OCI-M2 (cell line): Measurements from ENCODE around the gene TIPARP.

Experiments
- DNase-seq: peaks from one replicate; lab custom pipeline; 2025; ENCODE audit not compliant: unreplicated experiment; lab: John Stamatoyannopoulos, UW

The TIPARP gene, protein sequence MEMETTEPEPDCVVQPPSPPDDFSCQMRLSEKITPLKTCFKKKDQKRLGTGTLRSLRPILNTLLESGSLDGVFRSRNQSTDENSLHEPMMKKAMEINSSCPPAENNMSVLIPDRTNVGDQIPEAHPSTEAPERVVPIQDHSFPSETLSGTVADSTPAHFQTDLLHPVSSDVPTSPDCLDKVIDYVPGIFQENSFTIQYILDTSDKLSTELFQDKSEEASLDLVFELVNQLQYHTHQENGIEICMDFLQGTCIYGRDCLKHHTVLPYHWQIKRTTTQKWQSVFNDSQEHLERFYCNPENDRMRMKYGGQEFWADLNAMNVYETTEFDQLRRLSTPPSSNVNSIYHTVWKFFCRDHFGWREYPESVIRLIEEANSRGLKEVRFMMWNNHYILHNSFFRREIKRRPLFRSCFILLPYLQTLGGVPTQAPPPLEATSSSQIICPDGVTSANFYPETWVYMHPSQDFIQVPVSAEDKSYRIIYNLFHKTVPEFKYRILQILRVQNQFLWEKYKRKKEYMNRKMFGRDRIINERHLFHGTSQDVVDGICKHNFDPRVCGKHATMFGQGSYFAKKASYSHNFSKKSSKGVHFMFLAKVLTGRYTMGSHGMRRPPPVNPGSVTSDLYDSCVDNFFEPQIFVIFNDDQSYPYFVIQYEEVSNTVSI

DNA sequence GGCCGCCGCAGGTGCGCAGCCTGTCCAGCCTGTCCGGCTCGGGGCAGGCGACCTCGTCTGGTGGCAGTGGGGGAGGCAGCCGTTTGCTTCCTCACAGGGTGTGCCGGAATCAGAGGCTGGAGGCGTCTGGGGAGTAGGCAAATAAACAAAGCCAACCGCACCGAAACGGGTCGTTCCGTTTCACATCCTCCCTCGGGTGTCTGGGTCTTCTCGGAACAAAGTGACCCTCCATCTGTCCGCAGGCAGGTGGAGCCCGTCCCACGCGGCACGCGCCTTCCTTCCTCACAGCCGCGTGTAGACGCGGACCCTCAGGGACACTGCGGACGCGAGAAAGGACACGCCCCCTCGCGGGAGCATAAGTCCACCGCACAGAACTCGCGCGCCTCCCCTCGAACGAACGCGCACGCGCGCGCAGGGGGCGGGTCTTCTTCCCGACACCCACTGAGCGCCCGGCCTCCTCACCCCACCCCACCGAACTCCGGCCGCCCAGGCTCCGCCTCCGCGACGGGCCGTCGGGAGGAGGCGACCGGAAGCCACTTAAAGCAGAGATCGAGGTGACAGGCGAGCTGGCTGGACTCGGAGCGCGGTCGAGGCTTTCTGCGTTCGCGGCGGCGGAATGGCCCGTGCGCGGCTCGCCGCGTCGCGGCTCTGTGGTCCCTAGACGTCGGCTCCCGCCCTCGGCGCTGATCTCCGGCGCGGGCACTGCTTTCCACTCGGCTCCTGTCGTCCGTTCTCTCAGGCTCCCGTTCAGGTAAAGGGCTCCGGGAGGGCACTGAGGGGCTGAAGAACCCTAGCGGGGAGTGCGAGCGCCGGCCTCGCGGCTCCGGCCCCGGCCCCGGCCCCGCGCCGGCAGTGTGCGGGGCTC lies at the start of gene TIPARP:
Gene TIPARP, plus strand, starts transcription at position 545 of the 865 bp plus-strand sequence. CDS start 3,108 bp downstream, outside the sequence.
- peak; percentile 76 for DNase-seq

DNA sequence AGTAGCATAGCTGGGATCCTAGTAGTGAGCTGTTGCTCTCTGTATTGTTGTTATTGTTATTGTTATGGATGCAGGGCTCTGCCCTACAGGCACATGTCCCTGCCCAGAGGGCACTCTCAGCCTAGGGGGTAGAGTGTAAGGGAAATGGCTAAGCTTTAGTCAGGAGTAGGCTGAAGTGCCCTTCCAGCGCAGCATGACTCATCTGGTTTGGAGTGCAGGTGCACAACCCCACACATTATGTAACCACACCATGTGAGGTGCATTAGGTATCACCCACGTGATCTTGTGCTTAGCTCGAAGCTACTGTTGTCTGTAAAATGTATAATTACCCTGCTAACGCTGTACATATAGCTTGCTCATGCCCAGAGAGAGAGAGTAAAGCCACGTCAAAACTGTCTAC lies 48.3 kb upstream of the TIPARP start:
- no peak for DNase-seq

DNA sequence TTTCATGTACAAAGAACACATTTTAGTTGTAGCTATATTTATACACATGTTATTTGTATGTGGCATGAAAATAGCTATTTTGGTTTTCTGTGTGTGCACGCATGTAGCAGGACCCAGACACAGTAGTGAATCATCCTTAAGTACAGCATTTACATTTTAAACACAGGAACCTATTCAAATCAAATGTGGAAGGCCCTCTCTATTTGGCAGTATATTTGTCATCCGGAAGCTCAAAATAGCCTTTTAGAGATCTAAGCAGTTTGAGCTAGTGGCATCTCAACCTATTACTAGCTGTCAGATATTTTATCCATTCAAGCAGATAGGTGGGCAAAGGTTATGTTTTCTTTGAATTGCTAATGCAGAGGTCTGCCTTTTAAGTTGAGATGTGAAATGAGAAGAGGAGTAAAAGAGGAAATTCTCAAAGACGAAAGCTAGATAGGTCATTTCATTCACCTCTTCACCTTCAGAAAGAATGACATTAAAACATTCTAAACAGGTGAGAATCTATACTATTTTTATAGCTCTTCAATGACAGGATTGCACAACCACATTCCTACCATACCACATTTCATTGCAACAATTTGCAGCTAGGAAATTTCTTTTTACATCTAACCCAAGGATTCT lies 46.3 kb upstream of the TIPARP start:
- DNase-seq = no peak

DNA sequence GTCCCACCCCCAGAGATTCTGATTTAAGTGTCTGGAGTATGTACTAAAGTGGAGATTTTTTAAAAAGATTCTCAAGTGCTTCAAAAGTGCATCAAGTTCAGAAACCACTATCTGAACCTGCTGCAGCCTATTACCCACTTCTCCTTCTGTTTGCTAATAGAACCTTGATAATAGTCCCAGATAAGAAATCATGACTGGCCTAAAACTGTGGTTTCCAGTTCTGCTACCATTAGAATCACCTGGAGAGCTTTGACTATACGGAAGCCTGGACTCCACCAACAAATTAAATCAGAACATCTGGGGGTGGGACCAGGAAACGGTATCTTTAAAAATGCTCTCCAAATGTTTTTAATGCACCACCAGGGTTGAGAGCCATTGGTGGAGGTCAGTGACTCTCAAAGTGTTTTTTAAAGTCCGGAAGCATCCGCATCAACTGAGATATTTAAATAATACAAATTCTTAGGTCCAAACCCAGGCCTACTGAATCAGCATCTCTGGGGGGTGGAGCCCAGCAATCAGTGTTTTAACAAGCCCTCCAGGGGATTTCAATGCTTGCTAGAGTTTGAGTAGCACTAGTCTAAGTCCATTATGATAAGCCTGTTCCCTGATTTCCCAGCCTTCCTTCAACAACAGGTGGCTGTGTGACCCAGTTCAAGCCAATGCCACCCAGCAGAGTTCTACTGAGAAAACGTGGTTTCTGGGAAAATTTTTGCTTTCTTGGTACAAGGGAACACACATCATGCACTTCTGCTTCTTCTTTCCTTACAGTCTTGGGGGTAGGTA lies 45.4 kb upstream of the TIPARP start:
- DNase-seq = no peak

DNA sequence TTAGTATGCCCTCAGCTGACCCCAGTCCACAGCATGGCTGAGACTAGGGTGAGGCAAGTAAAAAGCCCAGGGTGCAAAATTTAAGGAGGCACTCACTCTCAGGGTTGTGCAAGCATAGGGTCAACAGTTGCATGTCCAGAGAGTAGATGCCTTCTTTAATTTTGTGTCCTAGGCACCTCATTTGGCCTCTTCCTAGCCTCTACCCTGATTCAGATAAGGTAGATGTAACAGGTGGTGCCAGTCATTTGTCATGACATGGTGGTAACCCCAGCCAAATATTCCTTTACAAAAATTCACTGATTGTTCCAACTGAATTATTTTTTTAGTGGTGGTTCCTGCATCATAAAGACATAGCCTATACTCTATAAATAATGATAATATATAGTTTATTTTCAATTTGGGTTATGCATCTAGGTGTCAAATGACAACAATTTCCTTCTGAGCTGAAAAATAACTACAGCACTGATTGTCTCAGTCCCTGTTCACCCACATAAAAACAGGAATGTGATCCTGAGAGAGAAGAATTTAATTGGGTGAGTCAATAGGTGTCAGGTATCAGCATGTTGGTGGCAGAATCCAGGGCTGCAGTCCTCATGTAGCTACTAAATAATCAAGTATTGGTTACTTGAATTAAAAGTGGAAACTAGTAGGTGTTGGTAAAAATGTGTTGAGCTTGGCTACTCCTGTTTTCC lies 44.2 kb upstream of the TIPARP start:
- no peak for DNase-seq

DNA sequence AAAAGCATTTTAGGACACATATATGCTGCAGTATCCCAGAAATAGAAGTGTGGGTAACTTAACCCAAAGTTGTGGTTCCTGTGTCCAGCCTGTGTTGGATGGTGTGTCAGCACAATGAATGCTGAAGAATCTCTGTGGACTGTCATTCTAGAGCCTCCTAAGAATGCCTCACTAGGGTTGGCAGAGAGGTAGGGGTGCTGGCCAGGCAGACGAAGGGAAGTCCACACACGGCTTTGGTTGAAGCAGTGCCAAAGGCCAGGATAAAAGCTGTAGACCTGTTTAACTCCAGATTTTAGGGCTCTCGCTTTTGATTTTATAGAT lies 43.7 kb upstream of the TIPARP start:
- DNase-seq = no peak

DNA sequence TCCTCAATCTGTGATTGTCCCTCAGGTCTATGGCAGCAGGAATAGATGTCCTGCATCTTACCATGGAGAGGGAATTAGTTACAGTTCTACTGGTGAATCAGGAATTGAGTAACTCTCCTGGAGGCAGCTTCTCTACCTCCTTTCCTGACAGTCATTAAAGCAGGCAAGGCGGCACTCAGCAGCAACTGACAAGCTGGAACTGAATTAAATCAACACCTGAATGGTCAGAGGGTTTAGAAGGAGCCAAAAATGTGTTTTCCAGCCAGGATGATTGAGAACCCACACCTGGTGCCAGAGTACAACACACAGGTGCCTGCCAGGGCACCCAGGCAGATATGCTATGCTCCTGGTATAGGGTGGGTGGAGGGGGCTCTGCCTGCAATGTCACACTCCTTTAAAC lies 43.1 kb upstream of the TIPARP start:
- DNase-seq = no peak

DNA sequence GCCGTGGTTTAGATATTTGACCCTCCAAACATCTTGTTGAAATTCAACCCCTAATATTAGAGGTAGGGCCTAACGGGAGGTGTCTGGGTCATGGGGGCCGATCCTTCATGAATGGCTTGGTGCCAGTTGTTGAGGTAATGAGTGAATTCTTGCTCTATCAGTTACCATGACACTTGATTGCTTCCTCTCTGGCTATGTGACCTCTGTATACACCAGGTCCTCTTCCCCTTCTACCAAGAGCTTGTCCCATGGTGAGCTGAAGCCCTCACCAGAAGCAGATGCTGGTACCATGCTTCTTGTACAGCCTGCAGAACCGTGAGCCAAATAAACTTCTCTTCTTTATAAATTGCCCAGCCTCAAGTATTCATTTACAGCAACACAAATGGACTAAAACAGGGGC lies 41.8 kb upstream of the TIPARP start:
- DNase-seq = no peak

DNA sequence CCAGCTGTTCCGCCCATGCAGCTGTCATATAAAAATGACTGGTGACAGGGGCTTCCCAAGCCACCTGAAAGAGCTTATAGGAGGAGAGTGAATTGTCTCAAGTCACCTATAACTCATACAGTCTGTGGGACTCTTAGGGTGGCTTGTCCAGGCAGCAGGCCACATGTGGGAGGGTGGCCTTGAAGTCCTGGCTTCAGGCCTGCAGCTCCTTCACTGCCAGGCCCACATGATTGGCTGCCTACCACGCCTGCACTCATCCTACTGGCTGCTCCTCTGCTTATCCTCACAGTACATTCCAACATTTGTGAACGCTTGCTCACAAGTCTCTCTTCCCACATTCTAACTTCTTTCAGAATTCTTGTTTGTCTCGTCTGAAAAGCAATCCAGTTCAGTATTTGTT lies 41.1 kb upstream of the TIPARP start:
- no peak for DNase-seq

DNA sequence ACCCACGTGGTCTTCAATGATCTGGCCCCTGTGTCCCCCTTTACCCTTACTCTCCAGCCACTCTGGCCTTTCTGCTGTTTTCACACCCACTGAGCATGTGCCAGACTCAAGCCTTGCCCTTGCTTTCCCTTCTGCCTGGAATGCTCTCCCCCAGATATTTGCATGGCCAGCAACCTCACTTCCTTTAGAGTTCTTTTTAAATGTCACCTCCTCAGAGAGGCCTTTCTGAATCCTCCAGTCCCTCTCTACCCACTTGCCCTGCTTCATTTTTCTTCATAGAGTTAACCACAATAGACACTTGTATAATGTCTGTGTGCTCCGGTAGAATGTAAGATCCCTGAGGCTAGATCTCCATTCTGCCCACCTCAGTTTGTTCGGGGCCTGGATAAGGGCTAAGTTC lies 39.4 kb upstream of the TIPARP start:
- DNase-seq = no peak

DNA sequence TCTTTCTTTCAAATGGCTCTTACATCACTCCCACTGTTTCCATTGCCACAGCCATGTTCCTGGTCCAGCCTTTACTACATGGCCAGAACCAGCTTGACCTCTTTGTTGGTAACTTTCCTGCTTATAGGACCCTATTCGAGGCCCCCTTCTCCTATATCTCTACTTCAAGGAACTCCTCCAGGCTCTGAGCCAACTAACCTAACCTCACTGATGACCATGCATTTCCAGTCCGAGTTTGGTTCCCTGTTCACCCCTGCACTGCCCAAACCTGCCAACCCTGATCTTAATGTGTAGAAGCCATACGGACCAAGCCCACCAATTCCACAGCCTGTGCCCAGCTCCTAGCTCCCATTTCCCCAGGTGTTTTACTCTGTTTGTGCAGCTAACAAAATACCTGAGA lies 38.4 kb upstream of the TIPARP start:
- DNase-seq = no peak

DNA sequence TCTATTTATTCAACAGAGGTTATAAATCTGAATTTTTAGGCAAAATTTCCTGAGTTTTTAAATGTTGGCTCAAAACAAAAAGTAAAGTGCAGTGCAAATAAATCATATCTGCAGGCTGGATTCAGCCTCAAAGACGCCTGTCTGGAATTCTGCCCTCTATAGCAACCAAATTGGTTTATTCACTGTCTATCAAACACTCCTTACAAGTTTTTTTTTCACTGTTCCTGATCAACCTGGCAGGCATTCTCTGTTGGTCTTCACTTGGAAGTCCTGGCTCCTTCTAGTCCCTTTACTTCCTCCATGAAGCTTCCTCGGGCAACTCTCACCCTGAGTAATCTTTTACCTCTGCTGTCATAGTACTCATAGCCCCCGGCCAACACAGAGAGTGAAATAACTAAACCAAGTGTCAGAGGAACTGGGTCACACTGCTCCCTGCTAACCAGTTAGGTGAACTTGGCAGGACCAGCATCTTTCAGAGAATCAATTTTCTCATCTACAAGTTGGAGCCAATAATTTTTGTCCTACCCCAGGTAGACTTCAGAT lies 36.8 kb upstream of the TIPARP start:
- DNase-seq = no peak

DNA sequence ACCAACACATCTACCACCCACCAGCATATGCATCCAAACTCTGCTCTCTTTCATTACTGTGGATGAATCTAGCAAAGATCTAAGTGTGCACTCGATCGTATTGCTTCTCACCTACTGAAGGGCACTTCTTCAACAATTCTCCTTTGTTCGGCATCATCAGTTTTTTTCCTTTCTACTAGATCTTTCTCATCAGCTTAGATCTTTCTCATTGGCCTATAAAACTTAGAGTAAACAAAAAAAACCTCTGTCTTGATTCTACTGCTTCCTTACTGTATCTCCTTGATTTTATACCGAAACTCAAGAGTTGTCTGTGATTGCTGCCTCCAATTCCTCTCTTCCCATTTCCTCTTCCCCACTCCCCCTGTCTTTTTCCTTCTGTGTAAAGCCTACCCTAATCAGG lies 36.1 kb upstream of the TIPARP start:
- no peak for DNase-seq

DNA sequence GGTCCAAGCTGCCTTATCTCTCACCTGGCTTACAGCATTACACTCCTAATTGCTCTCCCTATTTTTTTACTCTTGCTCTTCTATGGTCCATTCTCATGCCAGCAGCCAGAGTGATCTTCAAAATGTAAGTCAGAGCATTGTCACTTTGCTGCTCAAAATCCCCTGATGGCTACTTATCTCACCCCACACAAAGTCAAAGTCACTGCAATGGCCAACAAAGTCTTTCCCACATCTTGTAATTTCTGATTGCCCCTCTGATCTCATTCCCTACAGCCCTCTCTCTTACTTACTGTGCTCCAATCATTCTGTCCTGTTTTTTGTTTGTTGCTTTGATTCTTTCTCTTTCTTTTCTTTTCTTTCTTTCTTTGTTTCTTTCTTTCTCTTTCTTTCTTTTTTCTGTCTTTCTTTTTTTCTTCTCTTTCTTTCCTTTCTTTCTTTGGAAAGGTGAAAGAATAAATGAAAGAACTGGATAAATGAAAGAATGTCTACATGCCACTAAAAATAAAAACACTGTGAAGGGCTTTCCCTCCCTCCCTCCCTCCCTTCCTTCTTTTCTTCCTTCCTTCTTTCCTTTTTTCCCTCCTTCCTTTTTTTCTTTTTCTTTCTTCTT lies 34.9 kb upstream of the TIPARP start:
- DNase-seq = no peak

DNA sequence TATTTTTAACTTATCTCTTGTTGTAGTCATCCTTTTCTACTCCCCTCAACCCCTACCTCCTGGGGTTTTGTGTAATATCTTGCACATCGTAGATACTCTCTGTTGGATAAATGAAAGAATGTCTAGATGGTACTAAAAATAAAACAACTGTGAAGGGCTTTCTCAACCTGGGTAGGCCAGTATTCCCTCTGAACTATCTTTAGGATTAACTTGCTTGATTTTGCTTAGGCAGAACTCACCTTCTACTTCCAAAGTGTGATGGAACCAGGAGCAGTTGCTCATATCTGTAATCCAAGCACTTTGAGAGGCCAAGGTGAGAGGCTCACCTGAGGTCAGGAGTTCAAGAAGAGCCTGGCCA lies 32.8 kb upstream of the TIPARP start:
- DNase-seq = no peak

DNA sequence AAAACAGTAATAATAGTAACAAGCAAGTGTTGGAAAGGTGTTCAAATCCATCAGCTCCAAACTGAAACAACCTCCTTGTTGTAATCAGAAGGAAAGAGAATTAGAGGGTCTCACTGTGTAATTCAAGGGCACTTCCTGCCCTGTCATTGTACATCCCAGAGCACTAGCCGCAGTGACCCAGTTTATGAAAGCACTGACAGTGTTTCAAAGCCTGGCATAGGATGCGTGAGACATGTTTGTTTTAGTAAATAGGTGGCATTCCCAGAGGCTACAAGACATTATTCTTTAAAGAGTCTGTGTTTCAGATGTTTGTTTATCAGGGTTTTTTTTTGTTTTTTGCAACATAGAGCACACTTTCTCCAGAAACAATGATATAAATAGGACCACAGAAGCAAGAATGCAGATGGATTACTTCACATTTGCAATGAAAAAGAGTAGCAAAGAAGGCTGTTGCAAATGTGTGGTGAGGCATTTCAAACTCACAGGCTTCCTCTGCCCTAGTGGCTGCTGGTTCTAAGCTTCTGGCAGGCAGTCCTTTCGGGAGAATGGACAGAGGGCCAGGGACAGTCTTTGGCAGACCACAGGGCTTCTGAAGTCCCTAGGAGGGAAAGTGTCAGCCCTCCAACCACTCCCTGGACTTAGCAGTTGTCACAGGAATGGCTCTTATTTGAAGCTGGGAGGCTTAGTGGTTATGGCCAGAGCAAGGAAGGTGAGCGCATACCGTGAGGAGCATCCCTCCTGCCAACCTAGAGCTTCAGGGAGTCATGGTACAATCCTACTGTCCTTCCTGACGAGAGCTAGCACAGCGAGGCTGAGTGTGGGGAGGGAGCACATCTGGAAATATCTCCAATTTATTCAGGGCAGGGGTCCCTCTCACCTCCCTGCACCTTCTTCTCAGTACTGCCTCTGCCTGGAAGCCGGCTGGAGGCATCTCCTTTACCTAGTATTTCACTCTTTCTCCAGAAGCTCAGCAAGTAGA lies 31.4 kb upstream of the TIPARP start:
- no peak for DNase-seq

DNA sequence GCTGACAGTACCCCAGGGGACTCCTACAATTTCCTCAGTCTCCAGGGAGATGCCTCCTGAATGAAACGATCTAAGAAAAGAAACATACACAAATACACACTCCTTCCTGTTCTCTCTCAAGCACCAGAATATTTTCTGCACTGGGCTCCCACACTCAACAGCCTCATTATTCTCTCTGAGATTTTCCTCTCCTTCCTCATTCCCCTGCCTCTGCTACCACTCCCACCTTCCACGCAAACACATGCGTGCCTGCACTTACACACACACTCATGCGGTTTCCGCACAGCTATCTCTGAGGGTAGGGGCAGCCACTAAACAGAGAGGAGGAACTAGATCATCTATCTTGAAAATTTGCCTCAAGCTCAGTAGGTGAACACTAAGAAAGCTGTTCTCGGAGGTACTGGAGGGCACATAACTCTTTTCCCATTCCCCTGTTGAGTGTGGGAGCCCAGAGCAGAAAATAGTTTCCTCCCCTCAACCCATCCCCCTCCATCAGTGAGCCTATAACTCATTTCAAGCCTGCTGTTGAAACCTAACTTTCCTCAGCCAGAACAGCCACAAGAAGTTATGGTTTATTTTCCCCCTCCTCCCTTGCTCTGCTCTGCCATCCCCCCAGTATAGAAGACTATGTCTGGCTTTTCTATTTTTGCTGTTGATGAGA lies 30.5 kb upstream of the TIPARP start:
- DNase-seq = no peak

DNA sequence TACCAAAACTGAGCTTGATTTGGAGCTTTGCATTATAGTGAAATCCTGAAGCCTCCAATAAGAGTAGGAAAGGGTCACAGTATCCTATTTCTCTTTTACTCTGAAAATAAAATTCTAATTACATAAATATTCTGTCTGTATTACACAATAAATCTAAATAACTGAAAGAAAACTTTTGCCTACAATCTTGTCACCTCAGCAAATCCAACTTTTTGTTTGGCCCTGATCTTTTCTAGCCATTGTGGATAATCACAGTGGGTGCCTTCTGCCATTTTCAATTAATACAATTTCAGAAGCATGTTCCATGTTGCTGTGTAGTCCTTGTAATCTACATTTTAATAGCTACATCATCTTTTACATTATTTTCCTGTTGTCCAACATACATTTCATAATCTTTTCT lies 29.4 kb upstream of the TIPARP start:
- DNase-seq = no peak
